IPS-11a (cell line): ENCODE results near the gene AFF3.

ENCODE experiments used
- H3K4me3 ChIP-seq: one replicate; pipeline ENCODE4 v1.5.1; 2013; ENCODE audit warnings: low read depth, low read length, control low read depth

Gene AFF3

DNA sequence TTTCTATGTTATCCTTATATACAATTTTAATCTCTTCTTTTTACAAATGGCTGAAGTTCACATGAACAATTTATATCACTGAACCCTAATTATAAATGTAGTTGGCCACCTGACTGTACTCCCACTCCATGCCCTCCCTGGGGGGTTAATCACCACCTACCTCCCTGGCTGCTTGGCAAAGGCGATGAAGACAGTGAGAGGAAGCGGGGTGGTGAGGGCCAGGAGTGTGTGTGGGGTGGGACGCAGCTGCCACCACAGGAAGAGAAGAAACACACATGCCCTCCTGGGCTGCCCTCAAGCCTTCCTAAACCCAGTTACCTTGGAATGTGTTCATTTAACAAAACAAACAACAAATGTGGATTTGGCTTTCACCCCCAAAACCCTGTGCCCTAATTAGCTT lies 565.6 kb downstream of the AFF3 start:
- H3K4me3 ChIP-seq, result no peak overlapping the region

DNA sequence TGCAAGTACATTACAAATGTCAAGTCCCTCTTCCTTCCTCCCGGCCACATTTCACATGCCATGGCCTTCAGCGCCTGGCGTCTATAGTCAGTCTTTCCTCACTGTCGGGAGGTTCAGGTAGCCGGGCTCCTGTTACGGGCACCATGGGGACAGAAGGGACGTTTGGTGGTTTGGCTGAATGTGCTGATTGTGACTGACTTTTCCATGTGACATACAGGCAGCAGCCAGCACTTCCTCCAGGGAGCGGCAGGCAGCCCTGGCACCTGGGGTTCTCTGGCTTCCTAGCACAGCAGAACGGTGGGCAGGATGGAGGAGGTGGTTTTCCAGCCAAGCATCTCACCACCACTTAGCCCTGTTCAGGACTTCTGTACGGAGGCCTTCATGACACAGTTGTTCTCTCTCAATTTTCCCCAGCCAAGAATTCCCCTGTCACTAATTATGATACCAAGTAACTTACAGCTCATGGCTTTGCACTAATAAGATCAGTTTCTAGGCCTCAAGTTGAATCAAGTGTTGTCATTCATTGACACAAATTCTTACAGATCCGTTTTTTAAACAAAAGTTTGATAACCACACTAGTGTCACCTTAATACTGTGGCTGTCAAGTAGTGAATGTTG lies 568.6 kb downstream of the AFF3 start:
- no peak overlapping the region for H3K4me3 ChIP-seq

DNA sequence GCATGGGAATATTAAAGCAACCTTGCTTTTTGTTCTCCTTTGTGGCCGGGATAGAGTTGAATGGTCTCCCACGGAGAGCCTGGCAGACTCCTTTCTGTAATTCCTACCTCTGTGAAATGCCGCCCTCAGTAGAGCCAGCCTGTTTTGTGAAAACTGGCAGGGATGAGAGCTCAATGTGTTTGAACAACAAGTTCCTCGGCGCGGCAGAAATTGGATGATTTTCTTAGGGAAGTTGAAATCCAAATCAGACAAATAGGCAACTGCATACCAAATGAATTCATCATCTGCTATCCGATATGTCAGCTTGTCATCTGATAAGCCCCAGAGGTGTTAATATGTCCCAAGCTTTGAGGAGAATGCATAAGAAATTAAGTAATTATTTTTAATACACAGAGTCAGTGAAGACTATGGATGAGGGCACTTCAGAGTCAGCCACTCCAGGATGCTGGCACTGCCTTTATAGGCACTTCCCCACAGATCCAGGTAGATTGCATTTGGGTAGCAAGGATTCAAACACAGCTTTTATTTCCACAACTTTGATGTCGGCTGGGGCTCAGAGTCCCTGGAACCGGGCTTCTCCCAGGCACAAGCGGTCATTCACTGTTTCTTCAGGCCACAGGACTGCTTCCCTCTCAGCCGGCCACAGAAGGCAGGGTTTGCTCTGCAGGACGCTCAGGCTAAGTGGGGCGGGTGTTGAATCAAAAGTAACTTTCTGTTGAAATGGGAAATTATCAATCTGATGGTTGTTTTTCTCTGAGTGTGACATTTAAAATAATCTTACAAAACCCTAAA lies 569.8 kb downstream of the AFF3 start:
- no peak overlapping the region for H3K4me3 ChIP-seq

DNA sequence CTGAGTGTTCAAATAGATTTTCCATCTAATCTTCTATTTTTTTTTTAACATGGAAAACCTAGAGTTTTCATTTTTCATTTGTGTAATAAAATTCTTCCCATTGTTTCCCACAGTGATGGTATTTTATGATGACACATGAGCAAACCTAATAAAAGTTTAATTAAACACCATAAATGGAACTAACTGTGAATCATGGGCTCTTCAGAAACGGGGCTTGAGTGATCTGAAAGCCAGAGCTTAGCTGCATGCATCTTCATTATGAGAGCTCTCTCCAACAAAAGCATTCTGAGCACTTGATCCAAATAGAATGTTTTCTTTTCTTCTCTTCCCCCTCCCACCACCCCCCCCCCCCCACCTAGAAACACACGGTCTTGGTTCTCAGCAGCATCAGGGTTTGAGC lies 570.4 kb downstream of the AFF3 start:
- no peak overlapping the region for H3K4me3 ChIP-seq

DNA sequence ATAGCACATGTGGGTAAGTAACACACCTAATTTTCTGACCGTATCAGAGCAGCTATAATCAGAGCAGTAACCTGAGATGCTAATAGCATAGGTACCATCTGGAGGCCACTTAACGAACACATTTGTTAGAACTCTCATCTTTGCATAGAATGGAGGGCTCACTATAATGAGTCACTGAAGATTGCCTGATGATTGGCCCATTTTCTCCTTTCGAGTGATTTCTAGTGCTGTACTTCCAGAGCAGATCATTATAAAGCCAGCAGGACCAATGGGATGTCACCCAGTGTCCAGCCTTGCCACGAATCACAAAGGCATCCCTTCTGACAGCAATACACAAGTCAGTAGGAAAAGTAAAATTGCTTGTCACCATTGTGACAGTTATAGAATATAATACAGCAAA lies 570.9 kb downstream of the AFF3 start:
- no peak overlapping the region for H3K4me3 ChIP-seq

DNA sequence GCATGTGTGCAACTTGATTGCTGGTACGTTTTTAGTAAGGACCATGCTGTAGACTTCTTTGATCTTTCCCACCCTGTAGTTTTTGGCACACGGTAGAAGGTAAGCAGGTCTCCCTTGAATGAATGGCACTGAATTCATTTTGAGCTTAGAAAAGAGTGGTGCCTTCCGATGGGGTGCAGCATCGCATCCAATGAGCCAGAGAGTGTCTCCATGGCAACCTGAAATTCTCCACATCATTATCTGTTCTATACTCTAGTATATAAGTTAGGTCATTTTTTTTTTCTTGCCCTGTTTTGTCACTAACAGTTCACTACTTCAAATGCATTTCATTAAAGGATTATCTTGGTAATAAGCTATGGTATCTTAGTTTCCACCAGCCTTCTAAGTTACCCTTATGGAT lies 571.4 kb downstream of the AFF3 start:
- no peak overlapping the region for H3K4me3 ChIP-seq

DNA sequence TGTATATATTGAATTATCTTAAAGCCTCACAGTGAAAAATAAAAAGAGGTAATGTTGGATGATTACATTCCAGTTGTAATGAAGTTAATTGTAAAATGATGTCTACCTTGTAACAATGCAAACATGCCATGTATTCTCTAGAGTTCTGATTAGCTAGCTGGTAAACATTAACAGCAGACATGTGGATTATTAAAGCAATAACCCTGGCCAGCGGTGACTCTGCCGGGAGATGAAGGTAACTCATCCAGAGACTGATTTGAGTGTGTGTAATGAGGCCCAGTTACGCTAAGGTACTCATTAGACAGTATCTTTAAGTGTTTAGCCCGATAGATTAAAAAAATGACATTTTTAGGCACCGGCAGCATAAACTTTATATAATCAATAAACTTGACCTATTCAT lies 573.0 kb downstream of the AFF3 start:
- no peak overlapping the region for H3K4me3 ChIP-seq

DNA sequence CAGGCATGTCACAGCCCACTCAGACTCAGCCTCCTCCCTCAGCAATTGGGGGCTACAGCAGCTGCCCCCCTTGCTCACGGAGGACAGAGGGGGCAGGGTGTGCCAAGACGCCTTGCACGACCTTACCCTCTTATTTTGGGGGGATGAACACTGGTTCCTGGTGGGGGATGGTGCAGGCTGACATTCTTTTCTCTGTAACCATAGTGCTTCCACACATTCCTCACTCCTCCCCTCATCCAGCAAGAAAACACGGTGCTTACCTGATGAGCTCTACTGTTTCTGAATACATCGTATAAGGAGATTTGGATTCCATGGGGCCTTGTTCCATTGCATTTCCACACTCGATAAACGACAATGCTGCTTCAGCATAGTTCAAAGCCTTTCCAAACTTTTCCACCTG lies 577.2 kb downstream of the AFF3 start:
- H3K4me3 ChIP-seq, result no peak overlapping the region

DNA sequence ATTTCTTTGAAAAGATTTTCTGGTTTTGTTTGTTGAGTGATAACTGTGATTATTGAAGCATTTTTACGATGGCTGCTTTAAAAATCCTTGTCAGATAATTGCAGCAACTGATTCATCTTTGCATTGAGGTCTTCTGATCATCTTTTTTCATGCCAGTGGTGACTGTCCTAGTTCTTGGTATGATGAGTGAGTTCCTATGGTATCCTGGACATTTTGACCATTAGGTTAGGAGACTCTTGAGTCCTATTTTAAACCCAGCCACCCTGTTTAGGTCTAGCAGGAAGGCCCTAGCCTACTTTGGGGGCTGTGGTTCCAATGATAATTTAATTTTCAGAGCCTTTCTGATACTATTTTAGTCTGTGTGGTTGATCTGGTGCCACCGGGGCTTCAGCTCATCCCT lies 579.9 kb downstream of the AFF3 start:
- no peak overlapping the region for H3K4me3 ChIP-seq

DNA sequence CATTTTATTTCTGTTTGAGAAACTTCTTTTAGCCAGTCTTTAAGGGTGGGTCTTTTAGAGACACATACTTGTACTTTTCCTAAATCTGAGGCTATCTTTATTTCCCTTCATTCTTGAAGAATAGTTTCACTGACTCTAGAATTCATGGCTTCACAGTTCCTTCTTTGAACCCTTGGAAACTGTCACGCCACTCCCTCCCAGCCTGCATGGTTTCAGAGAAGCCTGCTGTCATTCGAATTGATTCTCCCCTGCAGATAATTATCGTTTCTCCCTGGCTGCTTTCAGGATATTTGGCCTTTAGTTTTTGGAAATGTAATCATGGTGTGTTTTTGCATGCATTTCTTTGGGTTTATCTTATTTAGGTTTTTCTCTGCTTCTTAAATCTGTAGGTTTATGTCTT lies 580.6 kb downstream of the AFF3 start:
- H3K4me3 ChIP-seq, result no peak overlapping the region

DNA sequence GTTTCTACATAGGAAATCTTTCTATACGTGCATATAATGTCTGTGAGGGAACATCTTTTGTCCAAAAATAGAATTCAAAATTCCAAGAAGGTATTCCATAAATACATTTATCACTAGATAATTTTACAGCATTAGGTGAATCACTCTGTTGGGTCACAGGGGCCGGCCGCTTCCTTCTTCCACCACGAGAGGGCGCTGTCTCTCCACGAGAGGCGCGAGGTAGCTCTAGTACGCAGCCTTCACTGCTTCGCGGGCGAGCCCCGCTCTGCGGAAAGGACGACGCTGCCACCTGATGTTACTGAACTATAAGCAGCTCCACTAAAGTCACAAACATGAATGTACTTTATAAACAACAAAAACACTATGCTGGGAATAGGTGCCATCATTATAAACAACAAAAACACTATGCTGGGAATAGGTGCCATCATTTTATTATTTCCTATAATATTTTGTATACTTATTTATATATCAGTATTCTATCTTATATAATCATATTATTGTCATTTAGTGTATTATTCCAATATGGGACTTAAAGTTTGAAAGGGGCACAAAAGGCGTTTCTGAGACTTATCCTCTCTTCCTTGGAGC lies 583.2 kb downstream of the AFF3 start:
- no peak overlapping the region for H3K4me3 ChIP-seq

DNA sequence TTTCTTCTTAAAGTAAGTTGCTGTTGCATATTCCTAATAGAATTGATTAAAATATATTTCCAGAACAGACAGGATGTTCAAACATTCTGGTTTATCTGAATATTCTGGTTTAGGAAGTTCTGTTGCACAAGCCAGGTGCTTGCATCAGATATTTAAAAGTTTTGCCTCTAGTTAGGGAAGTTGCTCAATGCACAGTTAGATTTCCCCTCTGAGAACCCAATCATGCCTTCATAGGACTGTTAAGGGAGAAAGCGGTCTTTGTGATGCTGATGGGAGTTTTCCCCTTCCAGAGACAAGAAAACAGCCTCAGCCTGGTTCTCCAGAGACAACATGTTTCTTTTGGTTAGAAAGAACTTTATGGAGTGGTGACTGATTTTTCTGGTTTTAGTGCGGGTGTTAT lies 587.0 kb downstream of the AFF3 start:
- H3K4me3 ChIP-seq, result no peak overlapping the region

DNA sequence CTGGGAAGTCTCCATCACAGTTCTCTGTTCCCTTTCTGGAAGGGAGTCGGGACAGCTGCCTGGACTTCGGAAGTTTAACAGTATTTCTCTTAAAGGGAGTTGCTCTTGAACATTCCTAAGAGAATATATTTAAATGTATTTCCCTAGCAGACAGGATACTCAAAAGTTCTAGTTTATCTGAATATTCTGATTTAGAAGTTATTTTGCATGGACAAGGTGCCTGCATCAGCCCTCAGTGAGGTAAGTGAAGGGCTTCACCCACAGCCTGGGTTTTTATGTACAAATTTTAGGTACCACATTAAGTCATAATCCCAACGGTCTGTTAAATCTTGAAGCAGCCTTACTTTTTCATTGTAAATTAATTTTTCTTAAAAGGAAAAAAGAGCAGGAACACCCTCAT lies 587.5 kb downstream of the AFF3 start:
- no peak overlapping the region for H3K4me3 ChIP-seq

DNA sequence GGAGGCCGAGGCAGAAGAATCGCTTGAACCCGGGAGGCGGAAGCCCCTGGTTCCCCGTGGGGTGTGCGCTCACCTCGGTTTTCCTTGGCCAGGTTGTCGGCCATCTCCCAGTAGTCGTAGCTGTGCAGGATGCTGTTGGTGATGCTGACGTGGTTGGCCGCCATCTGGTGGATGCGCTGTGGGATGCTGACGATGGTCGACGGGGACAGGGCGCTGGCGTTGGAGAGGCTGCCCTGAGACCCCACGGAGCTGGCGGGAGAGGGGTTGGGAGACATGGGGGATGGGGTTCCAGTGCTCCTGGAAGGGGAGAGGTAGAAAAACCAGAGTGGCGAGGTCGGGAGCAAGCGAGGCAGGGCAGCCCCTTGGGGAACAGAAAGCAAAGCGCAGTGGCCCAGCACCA lies 588.2 kb downstream of the AFF3 start:
- H3K4me3 ChIP-seq, result no peak overlapping the region

DNA sequence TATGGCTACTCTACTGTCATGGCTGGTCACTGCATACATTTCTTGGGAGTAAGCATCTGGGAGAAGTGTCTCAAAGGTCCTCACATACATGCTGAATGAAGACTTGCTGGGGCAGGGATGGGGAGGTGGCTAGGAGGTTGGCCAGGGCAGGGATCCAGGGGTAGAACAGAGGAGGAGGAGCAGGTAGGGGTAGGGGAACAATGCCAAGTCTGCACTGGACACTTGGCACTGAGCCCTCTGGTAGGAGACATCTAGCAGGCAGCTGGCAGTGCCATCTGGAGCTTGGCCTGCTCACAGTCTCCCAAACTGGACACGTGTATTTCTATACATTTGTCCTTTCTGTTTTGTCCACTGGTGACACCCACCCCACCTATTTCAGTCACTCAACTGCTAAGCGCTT lies 589.9 kb downstream of the AFF3 start:
- no peak overlapping the region for H3K4me3 ChIP-seq

DNA sequence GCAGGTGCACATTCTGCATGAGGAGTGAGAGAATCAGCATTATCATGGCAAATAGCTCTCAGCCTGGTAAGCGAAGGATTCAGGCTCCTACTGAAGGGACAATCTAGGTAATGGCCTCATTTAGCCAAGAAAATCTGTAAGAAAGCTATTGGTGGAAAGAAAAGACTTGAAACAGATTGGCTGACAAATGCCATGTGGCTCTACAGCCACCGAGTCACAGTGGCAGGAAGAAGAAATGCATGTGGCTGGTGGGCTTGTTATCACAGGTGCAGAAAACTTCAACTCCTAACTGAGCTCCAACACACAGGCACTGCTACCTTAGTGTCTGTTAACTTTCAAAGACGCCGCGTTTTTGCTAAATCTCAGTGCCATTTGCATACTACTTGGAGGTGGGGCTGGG lies 592.0 kb downstream of the AFF3 start:
- H3K4me3 ChIP-seq, result no peak overlapping the region

DNA sequence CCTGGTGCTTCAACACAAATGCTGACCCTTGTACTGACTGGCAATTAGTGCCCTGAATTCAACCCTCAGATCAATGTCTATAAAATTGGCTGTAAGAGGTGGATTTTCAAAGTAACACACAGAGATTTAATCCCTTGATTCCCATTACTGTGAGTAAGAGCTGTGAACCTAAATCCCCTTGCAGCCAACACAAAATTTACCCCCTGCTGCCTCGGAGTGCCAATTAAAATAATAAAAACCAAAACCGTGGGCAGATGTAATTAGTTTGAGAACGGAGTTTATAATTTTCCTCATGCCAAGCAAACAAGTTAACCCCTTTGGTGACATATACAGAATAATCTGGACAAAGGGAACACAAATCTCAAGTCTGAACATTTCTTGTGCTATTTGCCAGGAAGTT lies 596.8 kb downstream of the AFF3 start:
- H3K4me3 ChIP-seq, result no peak overlapping the region

DNA sequence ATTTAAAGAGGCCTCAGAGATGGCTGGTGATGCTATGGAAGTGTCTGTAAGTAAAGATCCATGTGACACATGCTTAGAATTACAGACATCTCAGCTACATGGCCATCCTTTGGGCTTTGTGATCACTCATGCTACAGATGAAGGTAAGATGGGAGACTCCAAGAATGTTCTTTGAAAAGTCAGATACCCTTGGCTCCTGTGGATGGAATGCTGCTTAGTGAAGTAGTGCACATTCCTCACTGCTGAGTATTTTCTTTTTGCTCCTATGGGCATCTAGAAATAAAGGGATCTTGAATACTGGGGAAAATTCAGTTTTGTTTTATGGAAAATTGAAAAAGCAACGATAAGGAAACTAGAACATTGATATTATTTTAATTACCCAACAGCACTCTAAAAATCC lies 597.3 kb downstream of the AFF3 start:
- H3K4me3 ChIP-seq, result no peak overlapping the region

DNA sequence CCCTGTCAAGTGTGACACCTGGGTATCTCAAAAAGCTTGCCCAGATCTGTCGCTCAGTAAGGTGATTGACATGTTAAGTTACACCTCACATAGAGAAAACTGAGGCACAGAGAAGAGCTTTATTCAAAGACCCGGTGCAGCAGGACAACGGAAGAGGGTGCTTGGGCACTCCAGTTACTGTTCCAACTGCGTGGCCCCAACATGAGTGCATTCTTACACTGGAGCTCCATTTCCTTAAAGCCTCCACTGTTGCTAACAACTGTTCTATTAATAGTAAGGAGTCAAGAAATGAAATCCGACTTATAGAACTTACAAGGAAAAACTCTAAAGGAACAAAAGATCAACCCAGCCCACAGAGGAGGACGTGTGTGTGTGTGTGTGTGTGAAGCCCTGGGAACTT lies 597.8 kb downstream of the AFF3 start:
- H3K4me3 ChIP-seq, result no peak overlapping the region

DNA sequence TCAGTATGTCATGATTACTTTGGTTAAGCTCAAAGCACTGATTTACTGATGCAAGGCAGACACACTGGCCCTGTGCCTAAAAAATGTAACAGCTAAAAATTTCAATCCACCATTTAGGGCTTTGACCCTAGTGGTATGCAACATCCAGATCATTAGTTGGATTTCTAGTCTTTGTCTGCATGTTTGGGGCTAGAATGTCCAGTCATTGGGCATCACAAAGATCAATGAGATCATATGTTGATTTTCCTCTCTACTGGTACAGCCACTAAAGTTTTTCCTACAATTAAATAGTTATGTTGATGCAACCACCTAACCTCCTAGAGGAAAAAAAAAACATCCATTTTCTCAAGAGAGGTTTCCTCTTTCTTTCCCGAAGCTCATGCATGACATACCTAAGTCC lies 599.1 kb downstream of the AFF3 start:
- no peak overlapping the region for H3K4me3 ChIP-seq

DNA sequence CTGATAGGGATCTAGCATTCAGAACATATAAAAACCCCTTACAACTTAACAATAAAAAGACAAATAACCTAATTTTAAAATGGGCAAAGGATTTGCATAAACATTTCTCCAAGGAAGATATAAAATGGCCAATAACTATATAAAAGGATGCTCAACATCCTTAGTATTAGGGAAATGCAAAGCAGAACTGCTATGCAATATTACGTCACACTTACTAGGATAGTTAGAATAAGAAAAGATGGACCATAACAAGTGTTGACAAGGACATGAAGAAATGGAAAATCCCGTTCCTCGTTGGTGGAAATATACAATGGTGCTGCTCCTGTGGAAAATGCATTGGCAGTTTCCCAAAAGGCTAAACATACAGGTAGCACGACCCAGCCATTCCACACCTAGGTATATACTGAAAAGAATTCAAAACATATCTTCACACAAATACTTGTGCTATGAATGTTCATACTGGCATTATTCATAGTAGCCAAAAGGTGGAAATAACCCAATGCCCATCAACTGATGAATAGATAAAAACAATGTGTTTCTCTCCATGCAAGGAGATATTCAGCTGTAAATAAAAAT lies 604.4 kb downstream of the AFF3 start:
- H3K4me3 ChIP-seq, result no peak overlapping the region

DNA sequence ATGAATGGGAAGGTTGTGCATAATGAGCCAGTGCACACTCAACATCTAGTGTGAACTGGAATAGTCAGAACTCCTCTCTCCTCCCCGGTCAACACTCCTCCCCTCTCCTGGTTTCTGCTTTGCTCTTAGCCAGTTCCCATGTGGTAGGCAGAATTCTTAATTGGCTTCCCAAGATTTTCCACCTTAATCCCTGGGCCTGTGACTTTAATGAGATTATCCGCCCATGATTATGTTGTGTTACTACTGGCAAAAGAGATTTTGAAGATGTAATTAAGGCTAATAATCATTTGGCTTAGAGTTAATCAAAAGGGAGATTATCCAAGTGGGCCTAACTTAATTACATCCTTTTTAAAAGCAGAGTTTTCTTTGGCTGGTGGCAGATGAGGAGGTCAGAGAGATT lies 618.3 kb downstream of the AFF3 start:
- H3K4me3 ChIP-seq, result no peak overlapping the region
